ENCODE results near the gene HLA-DOB. TPM values are rescaled to one million over a fixed set of nuclear protein-coding genes. Genes with fewer than 3 reads are reported as not detected.

Gene HLA-DOB
- total RNA-seq, 1 donor from 2014 or later, result not detected

DNA sequence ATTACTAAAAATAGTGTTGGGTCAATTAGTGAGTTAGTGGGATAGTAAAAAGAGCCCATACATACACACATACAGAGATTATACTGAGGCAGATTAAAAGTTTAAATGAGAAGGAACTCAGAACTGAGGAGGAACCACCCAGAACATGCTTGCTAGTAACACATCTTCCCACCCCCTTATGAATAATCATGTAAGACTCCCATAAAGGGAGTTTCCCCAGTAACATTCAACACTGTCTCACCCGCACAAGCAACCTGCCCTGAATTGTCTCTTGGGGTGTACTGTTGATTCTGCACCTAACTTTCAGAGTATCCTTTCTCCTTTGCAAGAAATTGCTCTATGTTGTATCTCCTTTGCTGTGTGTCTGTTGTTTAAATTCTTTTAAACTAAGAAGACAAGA lies 42.4 kb downstream of the HLA-DOB start:
- TF ChIP-seq, protein P1, sequence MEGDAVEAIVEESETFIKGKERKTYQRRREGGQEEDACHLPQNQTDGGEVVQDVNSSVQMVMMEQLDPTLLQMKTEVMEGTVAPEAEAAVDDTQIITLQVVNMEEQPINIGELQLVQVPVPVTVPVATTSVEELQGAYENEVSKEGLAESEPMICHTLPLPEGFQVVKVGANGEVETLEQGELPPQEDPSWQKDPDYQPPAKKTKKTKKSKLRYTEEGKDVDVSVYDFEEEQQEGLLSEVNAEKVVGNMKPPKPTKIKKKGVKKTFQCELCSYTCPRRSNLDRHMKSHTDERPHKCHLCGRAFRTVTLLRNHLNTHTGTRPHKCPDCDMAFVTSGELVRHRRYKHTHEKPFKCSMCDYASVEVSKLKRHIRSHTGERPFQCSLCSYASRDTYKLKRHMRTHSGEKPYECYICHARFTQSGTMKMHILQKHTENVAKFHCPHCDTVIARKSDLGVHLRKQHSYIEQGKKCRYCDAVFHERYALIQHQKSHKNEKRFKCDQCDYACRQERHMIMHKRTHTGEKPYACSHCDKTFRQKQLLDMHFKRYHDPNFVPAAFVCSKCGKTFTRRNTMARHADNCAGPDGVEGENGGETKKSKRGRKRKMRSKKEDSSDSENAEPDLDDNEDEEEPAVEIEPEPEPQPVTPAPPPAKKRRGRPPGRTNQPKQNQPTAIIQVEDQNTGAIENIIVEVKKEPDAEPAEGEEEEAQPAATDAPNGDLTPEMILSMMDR (IDR thresholded peaks at IDR 0.05; ENCODE audit: insufficient read depth, low read length, poor library complexity, severe bottlenecking), result no peak

DNA sequence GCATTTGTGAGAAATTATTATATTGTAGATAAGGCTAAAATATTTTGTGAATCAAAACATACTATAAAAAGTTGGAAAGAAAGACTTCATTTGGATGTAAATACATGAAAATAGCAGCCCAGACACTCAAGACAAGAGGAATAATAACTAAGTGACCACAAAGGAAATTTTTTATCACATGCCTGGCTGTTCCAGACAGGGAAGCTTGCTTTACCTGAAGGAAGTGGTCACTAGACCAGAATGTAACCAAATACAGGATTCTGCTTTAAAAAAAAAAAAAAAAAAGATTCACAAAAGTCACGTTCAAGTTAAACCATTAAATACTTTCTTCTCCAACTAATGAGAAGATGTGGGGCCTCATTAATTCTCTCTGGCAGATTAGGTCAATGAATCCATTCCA lies 44.1 kb downstream of the HLA-DOB start:
- TF ChIP-seq, protein P1 (IDR thresholded peaks at IDR 0.05; ENCODE audit: insufficient read depth, low read length, poor library complexity, severe bottlenecking), result no peak
- Histone ChIP-seq H3K4me3 (ENCODE audit: low read depth, low read length) (no peak overlapping the region), H3K27me3 (ENCODE audit: control insufficient read depth, insufficient read depth, low read length) (no peaks in the 10 kb centered on the region), H3K36me3 (ENCODE audit: control insufficient read depth, insufficient read depth, low read length) (no peaks in the 10 kb centered on the region)
- no peak for DNase-seq (ENCODE audit: low read depth)

More for the DNA sequence above, 42.4 kb downstream of the HLA-DOB start:
- no peak for DNase-seq (ENCODE audit: low read depth)
- Histone ChIP-seq H3K4me3 (ENCODE audit: low read depth, low read length) (no peak overlapping the region), H3K27me3 (ENCODE audit: control insufficient read depth, insufficient read depth, low read length) (no peaks in the 10 kb centered on the region), H3K36me3 (ENCODE audit: control insufficient read depth, insufficient read depth, low read length) (no peaks in the 10 kb centered on the region)

DNA sequence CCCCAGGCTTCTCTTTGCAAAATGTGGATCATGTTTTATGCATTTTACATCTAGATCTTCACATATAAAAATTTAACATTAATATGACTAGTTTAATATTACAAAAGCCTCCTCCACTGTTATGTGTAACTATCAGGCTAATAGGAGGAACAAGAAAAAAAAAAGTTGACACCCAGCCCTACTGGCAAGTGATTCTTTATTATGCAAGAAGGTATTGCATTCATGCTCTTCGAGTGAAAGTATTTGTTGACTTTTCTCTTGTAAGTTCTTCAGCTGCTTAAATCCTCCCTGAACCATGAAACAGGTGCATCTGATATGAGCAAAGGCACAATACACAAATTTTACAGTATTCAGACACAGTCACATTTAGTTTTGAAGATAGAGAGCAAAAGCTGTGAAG lies 52.8 kb downstream of the HLA-DOB start:
- no peak overlapping the region for H3K4me3 ChIP-seq (ENCODE audit: low read depth, low read length)
- TF ChIP-seq, protein P1 (IDR thresholded peaks at IDR 0.05; ENCODE audit: insufficient read depth, low read length, poor library complexity, severe bottlenecking), result no peak
- no peak for DNase-seq (ENCODE audit: low read depth)
- H3K27me3 ChIP-seq (ENCODE audit: control insufficient read depth, insufficient read depth, low read length), result peaks cover 9% of the 10 kb centered on the region
- H3K36me3 ChIP-seq (ENCODE audit: control insufficient read depth, insufficient read depth, low read length), result no peaks in the 10 kb centered on the region

DNA sequence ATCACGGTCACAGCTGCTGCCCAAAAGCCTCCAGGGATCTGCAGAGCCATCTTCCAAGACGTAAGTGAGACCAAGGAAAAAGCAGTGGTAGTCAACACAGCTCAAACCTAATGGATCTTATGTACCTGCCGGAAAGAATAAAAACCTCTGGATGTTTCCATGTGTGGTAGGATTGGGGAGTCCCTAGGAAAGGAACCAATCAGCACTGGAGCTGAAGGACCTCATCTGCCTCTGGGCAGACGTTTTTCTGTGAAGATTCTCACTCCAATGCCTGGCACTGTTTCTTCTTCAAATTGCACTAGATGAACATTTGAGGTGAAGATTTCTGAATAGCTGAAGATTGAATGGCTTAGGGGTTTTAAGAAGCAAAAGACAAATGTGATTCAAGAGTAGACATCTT lies 53.4 kb downstream of the HLA-DOB start, which contains the start of gene HLA-DQB2:
Gene HLA-DQB2, minus strand, starts transcription at position 112 of the 400 bp plus-strand sequence. Its CDS starts 62 bp downstream, at position 50.
- peaks cover 9% of the 10 kb centered on the region for H3K27me3 ChIP-seq (ENCODE audit: control insufficient read depth, insufficient read depth, low read length)
- TF ChIP-seq, protein P1 (IDR thresholded peaks at IDR 0.05; ENCODE audit: insufficient read depth, low read length, poor library complexity, severe bottlenecking), result no peak
- H3K4me3 ChIP-seq (ENCODE audit: low read depth, low read length), result no peak within 1 kb of the TSS
- H3K36me3 ChIP-seq (ENCODE audit: control insufficient read depth, insufficient read depth, low read length), result no peaks in the 10 kb centered on the region
- DNase-seq (ENCODE audit: low read depth), result no peak

Other genes starting within 250 kb of the HLA-DOB start
- gene HLA-DRB1, start 227.2 kb downstream of the HLA-DOB start, total RNA-seq, result 2.6 and 4.0 TPM in 2 replicates
- 0.21 TPM in 2 replicates for gene HLA-DQA1, start 179.6 kb downstream of the HLA-DOB start, total RNA-seq
- 24.5 and 28.2 TPM in 2 replicates for gene HLA-DQB1, start 150.3 kb downstream of the HLA-DOB start, total RNA-seq
- not detected in 2 replicates for gene HLA-DQA2, start 75.6 kb downstream of the HLA-DOB start, total RNA-seq
- not detected in 2 replicates for gene HLA-DQB2, start 53.5 kb downstream of the HLA-DOB start, total RNA-seq
- gene TAP2, start 21.7 kb upstream of the HLA-DOB start, total RNA-seq, result 22.5 and 22.7 TPM in 2 replicates
- gene PSMB8, start 27.0 kb upstream of the HLA-DOB start, total RNA-seq, result 62.8 and 84.1 TPM in 2 replicates
- 77.6 and 79.1 TPM in 2 replicates for gene TAP1, start 36.7 kb upstream of the HLA-DOB start, total RNA-seq
- gene PSMB9, start 37.2 kb upstream of the HLA-DOB start, total RNA-seq, result 23.0 and 24.6 TPM in 2 replicates
- 1.0 and 2.3 TPM in 2 replicates for gene HLA-DMB, start 124.0 kb upstream of the HLA-DOB start, total RNA-seq
- gene HLA-DMA, start 136.1 kb upstream of the HLA-DOB start, total RNA-seq, result 1.6 and 4.7 TPM in 2 replicates
- 191 and 206 TPM in 2 replicates for gene BRD2, start 151.6 kb upstream of the HLA-DOB start, total RNA-seq
- 0.71 and 1.6 TPM in 2 replicates for gene HLA-DOA, start 192.6 kb upstream of the HLA-DOB start, total RNA-seq

Measured in kidney epithelial cell (primary cell).